Stimulated activated CD8-positive, alpha-beta memory T cell treated with anti-CD3 and anti-CD28 coated beads, Interleukin-7, amount 100 ng/mL, for 1 hour (primary cell): ENCODE measurements around the gene MARCHF11.

Source experiments
- DNase-seq, 2 donors: peaks; one replicate each; pipeline ENCODE4 v3.0.0-alpha.2; 2020; ENCODE audit warnings: low read depth in 2 of 2

Gene MARCHF11, protein sequence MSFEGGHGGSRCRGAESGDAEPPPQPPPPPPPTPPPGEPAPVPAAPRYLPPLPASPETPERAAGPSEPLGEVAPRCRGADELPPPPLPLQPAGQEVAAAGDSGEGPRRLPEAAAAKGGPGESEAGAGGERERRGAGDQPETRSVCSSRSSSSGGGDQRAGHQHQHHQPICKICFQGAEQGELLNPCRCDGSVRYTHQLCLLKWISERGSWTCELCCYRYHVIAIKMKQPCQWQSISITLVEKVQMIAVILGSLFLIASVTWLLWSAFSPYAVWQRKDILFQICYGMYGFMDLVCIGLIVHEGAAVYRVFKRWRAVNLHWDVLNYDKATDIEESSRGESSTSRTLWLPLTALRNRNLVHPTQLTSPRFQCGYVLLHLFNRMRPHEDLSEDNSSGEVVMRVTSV

DNA sequence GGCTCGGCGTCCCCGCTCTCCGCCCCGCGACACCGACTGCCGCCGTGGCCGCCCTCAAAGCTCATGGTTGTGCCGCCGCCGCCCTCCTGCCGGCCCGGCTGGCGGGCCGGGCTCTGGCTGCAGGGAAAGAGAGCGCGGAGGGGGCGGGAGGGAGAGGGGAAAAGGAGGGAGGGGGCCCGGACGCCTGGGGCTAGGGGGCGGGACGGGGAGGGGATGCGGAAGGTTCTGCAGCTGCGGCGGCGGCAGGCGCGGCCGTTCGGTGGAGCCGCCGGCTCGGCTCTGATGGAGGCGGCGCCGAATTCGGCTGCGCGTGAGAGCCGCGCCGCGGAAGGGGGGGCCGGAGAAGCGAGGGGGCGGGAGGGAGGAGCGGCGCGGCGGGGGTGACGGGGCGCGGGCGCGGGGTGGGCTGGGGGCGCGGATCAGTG, at the start of gene MARCHF11:
Gene MARCHF11, minus strand, starts transcription at position 281 of the 425 bp plus-strand sequence. Its CDS starts 216 bp downstream, at position 65.
- no peak for DNase-seq

DNA sequence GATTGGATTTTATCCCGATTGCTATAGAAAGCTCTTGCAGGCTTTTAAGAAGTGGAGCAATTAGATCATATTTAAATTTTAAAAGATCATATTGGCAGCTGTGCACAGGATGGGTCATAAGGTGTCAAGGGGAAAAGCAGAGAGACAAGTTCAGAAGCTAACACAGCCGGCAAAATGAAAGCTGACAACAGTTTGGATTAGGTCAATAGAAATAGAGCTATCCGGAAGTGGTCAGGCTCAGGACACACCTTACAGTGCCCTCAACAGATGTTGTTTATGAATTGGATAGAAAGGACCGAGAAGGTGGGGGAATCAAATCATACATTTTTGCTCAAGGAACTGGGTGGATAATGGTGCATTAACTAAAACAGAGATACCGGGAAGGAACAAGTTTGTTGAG, 46.3 kb upstream of the MARCHF11 start:
- DNase-seq: no peak

DNA sequence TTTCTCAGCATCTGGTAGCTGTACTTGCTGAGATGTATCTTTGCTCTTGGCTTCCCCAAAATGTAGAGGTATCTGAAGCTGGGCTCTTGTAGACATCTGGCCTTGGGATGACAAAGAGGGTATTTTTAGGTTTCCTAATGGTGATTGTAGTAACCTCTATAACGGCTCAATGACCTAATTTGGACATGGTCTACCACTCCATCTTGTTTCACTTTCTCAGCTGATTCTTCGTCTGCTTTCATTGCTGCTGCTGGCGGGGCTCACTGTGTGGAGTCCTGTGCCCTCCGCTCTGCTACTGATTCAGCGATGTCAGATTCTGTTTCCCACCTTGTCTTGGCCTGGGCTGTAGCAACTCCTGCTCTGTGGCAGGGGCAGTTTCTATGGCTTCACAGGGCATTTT, 12.7 kb upstream of the MARCHF11 start:
- no peak for DNase-seq

GRCh38 chr5:16180789-16181082, 1.1 kb upstream of the MARCHF11 start:
- DNase-seq: no peak

DNA sequence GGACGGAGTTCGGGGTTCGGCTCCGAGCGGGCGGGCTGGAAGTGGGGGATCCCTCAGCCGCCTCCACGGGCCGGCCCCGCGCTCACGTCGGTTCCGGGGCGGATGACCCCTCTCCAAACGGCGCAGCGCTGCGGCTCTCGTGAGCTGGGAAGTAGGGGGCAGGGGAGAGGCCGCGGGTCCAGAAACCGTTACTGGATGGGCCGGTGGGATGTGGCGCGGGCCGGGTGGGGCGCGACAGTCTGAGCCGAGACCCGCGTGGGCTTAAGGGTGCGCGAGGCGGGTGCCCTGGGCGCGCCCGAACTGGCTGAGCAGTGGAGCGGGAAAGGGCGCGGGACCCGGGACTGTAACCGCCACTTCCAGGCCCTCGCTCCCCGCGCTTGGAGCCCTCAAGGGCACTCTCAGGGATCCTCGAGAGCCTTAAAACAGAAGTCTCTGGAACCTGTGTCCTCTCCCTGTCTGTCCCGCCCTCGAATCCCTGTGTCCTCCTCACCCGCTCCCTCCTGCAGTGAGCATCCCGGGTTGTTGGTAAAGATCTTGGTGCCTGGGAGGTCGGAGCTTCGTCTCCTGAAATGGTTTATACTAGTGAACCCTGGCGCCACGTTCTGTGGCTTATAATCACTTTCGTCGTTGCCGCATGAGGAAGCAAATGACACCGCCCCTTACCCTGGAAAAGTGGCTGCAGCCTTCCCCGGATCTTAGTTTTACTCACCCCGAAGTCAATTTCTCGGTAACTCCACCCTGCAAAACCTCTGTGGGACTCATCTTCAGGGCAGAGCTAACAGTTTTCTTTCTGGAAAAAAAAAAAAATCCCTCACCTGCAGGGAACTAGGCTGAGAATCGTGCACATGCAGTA, 571 bp upstream of the MARCHF11 start:
- DNase-seq: no peak

GRCh38 chr5:16178745-16179372, 732 bp downstream of the MARCHF11 start:
- DNase-seq: no peak

- DNase-seq: no peak
Observed at GRCh38 chr5:16169550-16169949, 10.0 kb downstream of the MARCHF11 start.

GRCh38 chr5:16160706-16161105, 18.9 kb downstream of the MARCHF11 start:
- no peak for DNase-seq

- no peak for DNase-seq
Observed at GRCh38 chr5:16159636-16160035, 20.0 kb downstream of the MARCHF11 start.

DNA sequence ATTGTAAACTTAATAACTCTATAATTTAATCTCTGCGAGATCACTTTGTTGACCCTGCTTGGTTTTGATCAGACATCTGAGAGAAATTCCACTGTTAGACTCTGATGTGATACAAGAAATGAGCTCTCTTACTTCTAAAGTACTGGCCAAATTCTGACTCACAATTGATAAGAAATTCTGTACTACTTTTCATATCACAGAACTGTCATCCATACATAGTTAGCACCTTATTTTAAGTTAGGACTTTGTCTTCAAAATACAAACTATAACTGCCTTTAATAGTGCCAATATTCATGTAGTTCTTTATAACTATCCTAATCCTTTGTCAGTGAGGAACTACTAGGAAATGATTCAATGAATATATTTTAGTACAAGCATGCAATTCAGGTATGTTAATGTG, 23.4 kb downstream of the MARCHF11 start:
- no peak for DNase-seq

- DNase-seq: no peak
Observed at GRCh38 chr5:16152601-16153568, 26.7 kb downstream of the MARCHF11 start.

DNA sequence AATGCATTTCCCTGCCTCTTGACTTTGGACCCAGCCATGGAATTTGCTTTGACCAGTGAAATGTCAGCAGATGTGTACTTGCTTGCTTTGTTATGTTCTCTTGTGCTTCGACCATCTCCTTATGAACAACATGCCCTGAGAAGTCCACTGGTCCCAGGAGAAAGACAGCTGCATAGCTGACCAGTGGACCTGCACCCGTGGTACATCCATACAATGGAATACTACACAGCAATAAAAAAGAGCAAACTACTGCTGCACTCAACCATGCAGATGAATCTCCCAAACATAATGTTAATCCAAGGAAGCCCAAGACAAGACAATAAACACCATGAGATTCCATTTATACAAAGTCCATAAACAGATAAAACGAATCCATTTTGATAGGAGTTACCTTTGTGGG, 30.0 kb downstream of the MARCHF11 start:
- DNase-seq: no peak

- no peak for DNase-seq
Observed at GRCh38 chr5:16147179-16147900, 32.3 kb downstream of the MARCHF11 start.

GRCh38 chr5:16144416-16144815, 35.2 kb downstream of the MARCHF11 start:
- no peak for DNase-seq

- no peak for DNase-seq
Observed at GRCh38 chr5:16143361-16144049, 36.1 kb downstream of the MARCHF11 start.

- DNase-seq: no peak
Observed at GRCh38 chr5:16140944-16141343, 38.6 kb downstream of the MARCHF11 start.

DNA sequence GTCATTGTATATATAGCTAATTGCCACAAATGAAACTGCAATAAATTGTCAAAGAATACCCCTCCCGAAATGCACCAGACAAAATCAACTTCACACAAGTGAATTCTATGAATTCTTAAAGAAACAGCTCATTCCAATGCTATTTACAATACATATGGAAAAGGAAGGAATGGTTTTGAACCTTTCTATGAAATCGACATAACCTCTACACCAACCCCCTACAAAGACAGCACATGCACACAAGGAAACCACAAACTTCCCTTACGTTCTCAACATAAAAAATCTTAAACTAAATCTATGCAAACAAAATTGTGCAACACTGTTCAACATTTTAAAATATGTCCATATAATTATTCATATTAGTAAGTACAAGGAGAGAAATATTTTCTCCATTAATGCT, 39.2 kb downstream of the MARCHF11 start:
- DNase-seq: no peak

DNA sequence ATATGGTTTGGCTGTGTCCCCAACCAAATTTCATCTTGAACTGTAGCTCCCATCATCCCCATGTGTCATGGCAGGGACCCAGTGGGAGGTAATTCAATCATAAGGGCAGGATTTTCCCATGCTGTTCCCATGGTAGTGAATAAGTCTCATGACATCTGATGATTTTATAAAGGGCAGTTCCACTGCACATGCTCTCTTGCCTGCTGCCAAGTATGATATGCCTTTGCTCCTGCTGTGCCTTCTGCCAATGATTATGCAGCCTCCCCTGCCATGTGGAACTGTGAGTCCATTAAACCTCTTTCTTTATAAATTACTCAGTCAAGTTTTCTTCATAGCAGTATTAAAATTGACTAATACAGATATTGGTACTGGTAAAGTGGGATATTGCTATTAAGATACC, 42.4 kb downstream of the MARCHF11 start:
- no peak for DNase-seq

DNA sequence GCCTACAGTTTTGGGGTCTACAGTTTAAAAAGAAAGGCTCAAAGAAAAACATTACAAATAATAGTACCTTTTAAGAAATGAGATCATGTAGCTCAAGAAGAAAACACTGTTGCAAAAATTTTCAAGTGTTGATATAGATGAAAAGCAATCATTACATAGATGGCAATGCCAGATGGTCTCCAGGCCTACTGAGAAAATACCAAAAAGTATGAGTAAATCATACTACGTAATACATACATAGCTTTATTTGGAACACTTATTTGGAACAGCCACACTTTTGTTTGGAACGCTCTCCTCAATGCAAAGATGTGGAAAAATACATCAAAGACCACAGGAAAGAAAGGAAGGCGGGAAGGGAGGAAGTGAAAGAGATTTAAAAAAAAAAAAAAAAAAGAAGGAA, 44.1 kb downstream of the MARCHF11 start:
- no peak for DNase-seq

DNA sequence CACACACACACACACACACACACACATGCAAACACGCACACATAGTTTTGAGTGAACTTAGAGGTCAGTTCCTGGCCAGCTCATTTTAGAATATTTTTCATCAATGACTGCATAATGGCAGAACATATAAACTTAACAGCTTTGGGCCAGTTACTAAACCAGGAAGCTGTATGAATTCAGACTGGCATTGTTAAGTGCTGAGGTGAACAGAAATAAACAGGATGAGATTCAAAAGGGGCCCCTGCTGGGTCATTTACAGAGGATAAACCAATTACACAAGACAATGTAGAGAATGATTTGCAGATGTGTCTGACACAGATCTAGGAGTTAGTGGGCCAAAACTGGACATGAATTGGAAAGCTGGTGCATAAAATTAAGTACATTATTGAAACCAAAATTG, 44.6 kb downstream of the MARCHF11 start:
- DNase-seq: no peak
